IPS DF 6.9 (cell line): ENCODE results near the gene SLC34A1.
A peak's percentile ranks its signal among the peaks of the same experiment; 100 is the strongest.

ENCODE experiments used
- DNase-seq: peaks from one replicate; pipeline ENCODE4 v3.0.0-alpha.2; 2013; ENCODE audit warnings: low read depth, low spot score
- H3K27ac ChIP-seq: one replicate; pipeline ENCODE4 v1.5.1; 2013; ENCODE audit warnings: low read length, control low read depth
- H3K27me3 ChIP-seq: 2 replicates; pipeline ENCODE4 v1.6.1; 2013; ENCODE audit warnings: mild to moderate bottlenecking, low read length; ENCODE audit not compliant: control insufficient read depth, insufficient read depth
- H3K36me3 ChIP-seq: 2 replicates; pipeline ENCODE4 v1.6.1; 2013; ENCODE audit warnings: low read length; ENCODE audit not compliant: control insufficient read depth, insufficient read depth
- H3K4me1 ChIP-seq: 2 replicates; pipeline ENCODE4 v1.6.1; 2013; ENCODE audit warnings: low read length; ENCODE audit not compliant: control insufficient read depth, insufficient read depth
- H3K4me3 ChIP-seq: 2 replicates; pipeline ENCODE4 v1.5.1; 2013; ENCODE audit warnings: mild to moderate bottlenecking, low read length
- H3K9me3 ChIP-seq: 2 replicates; pipeline ENCODE4 v1.6.1; 2013; ENCODE audit warnings: low read length, inconsistent platforms; ENCODE audit not compliant: control insufficient read depth, insufficient read depth
- WGBS: extraction: QIAGEN DNeasy Blood & Tissue Kit; methylation state at CpG from one replicate; pipeline ENCODE4 v1.1.7; 2013; ENCODE audit warnings: mixed read lengths, missing lambda C conversion rate; ENCODE audit not compliant: insufficient read length, insufficient coverage; 5-methylcytosine and 5-hydroxymethylcytosine counted together

SLC34A1 gene

GRCh38 chr5:177389241-177390169 lies 5.3 kb downstream of the SLC34A1 start:
- no peak for DNase-seq
- Histone ChIP-seq H3K9me3 (no peaks in the 10 kb centered on the region), H3K27ac (no peak overlapping the region), H3K4me3 (no peak overlapping the region), H3K4me1 (no peaks in the 10 kb centered on the region), H3K36me3 (no peaks in the 10 kb centered on the region), H3K27me3 (no peaks in the 10 kb centered on the region)
- no CpG with 5 or more reads among the region's 21 CpGs for WGBS

- no peaks in the 10 kb centered on the region for H3K36me3 ChIP-seq
- H3K9me3 ChIP-seq: no peaks in the 10 kb centered on the region
- H3K27ac ChIP-seq: no peak overlapping the region
- H3K4me1 ChIP-seq: no peaks in the 10 kb centered on the region
- H3K4me3 ChIP-seq: no peak overlapping the region
- no CpG with 5 or more reads among the region's 13 CpGs for WGBS
- no peaks in the 10 kb centered on the region for H3K27me3 ChIP-seq
- peak; percentile 90 for DNase-seq
Measured at GRCh38 chr5:177390363-177391300, 6.4 kb downstream of the SLC34A1 start.

DNA sequence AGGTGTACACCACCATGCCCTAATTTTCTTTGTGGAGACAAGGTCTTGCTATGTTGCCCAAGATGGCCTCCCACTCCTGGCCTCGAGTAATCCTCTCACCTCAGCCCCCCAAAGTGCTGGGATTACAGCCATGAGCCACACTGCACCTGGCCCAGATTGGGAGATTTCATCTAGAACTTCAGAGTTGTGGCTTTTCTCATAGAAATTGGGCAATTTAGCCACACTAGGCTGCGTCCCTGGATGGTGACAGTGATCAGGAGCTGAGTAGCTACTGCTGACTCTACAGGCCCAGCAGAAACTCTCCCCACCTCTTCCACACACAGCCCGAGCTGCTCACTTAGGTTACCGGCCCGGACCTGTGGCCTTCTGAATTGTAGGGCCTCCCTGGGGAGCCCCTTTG lies 8.5 kb downstream of the SLC34A1 start:
- Histone ChIP-seq H3K36me3 (no peaks in the 10 kb centered on the region), H3K9me3 (no peaks in the 10 kb centered on the region), H3K27me3 (no peaks in the 10 kb centered on the region), H3K4me3 (no peak overlapping the region), H3K4me1 (peaks cover 4% of the 10 kb centered on the region), H3K27ac (no peak overlapping the region)
- DNase-seq: no peak
- no CpG with 5 or more reads among the region's 5 CpGs for WGBS

- Histone ChIP-seq H3K4me1 (peaks cover 4% of the 10 kb centered on the region), H3K4me3 (no peak overlapping the region), H3K27ac (no peak overlapping the region), H3K36me3 (no peaks in the 10 kb centered on the region), H3K9me3 (no peaks in the 10 kb centered on the region), H3K27me3 (no peaks in the 10 kb centered on the region)
- no peak for DNase-seq
- WGBS: no CpG with 5 or more reads among the region's 1 CpG
Measured at GRCh38 chr5:177393206-177393765, 9.1 kb downstream of the SLC34A1 start.

- no peak for DNase-seq
- Histone ChIP-seq H3K27me3 (no peaks in the 10 kb centered on the region), H3K27ac (no peak overlapping the region), H3K36me3 (no peaks in the 10 kb centered on the region), H3K4me1 (peaks cover 4% of the 10 kb centered on the region), H3K9me3 (no peaks in the 10 kb centered on the region), H3K4me3 (no peak overlapping the region)
- WGBS: no CpG with 5 or more reads among the region's 5 CpGs
Measured at GRCh38 chr5:177393990-177394389, 9.8 kb downstream of the SLC34A1 start.

DNA sequence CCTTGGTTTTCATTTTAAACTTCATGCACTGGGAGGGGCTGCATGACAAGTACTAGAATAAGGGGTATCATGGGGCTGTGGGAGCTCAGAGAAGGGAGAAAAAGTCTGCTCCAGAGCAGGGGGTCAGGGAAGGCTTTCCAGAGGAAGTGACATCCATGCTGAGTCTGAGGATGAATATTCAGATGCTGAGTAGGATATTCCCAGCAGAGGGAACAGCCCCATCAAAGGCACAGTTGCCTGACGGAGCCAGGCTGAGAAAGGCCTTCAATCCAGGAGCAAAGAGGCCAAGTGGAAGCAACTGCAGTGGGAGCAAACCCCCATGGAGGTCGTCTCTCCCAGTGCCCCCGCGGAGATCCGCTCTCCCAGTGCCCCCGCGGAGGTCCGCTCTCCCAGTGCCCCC lies 11.8 kb downstream of the SLC34A1 start:
- Histone ChIP-seq H3K27me3 (no peaks in the 10 kb centered on the region), H3K27ac (no peak overlapping the region), H3K36me3 (no peaks in the 10 kb centered on the region), H3K4me3 (no peak overlapping the region), H3K9me3 (no peaks in the 10 kb centered on the region), H3K4me1 (peaks cover 4% of the 10 kb centered on the region)
- WGBS: no CpG with 5 or more reads among the region's 8 CpGs
- no peak for DNase-seq

GRCh38 chr5:177396807-177397206 lies 12.6 kb downstream of the SLC34A1 start:
- DNase-seq: no peak
- Histone ChIP-seq H3K9me3 (no peaks in the 10 kb centered on the region), H3K4me1 (peaks cover 4% of the 10 kb centered on the region), H3K4me3 (no peak overlapping the region), H3K27me3 (no peaks in the 10 kb centered on the region), H3K27ac (no peak overlapping the region), H3K36me3 (no peaks in the 10 kb centered on the region)
- WGBS: no CpG with 5 or more reads among the region's 10 CpGs

GRCh38 chr5:177397875-177398390 lies 13.7 kb downstream of the SLC34A1 start:
- DNase-seq: no peak
- H3K36me3 ChIP-seq: no peaks in the 10 kb centered on the region
- H3K27me3 ChIP-seq: no peaks in the 10 kb centered on the region; the same call in 1 of the 2 replicates
- no peaks in the 10 kb centered on the region for H3K9me3 ChIP-seq
- no CpG with 5 or more reads among the region's 16 CpGs for WGBS
- peaks cover 7% of the 10 kb centered on the region for H3K4me1 ChIP-seq
- H3K27ac ChIP-seq: no peak overlapping the region
- no peak overlapping the region for H3K4me3 ChIP-seq

DNA sequence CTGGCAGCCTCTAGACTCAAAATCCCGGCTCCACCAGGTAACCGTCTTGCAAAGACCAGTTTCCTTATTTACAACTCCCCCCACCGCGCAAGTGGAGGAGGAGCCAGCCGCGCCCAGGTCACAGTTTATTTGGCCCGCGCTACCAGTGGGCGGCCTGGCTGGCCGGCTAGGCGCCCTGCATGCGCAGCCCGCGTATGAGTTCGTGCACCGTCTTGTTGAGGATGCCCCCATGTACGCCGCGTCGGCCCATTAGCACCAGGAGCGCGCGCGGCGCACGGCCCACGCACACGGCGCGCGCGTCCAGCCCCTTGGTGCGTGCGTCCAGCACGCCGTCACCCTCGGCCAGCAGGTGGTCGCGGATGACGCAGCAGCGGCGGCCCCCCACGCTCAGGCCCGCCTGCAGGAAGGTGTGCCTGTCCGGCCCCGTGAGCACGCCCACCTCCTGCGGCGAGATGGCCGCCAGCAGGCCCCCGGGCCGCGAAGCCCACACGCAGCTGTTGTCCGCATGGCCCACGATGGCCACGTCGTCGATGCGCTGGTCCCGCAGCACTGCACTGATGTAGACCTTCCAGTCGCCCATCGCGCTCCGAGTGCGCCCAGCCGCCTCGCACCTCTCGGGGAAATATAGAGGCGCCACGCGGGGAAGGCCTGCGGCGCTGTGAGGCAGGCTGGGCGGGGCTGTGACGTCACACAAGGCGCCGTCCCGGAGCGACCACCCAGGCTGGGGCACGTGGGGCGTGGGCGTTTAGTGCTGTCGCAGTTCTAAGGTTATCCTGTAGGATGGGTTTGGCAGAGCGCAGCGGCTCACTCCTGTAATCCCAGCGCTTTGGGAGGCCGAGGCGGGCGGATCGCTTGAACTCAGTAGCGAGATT lies 16.0 kb downstream of the SLC34A1 start, which contains the start of gene PFN3:
Gene PFN3 (minus strand): TSS at position 665 of the 872 bp plus-strand sequence. CDS start 85 bp downstream, at position 580.
- no peak within 1 kb of the TSS for H3K4me3 ChIP-seq
- peaks cover 13% of the 10 kb centered on the region; the same call in 1 of the 2 replicates for H3K27me3 ChIP-seq

More for the DNA sequence above, 16.0 kb downstream of the SLC34A1 start, which contains the start of gene PFN3:
- H3K36me3 ChIP-seq: no peaks in the 10 kb centered on the region
- no peak within 1 kb of the TSS for H3K27ac ChIP-seq
- H3K4me1 ChIP-seq: peaks cover 7% of the 10 kb centered on the region
- DNase-seq: no peak
- WGBS: no CpG with 5 or more reads among the region's 92 CpGs
- no peaks in the 10 kb centered on the region for H3K9me3 ChIP-seq
